Large intestine (tissue), 3 donors: ENCODE data around the gene EXOG. TPM values are rescaled to one million over a fixed set of nuclear protein-coding genes. Genes with fewer than 3 reads are reported as not detected.

Experiments
- DNase-seq, 2 donors: peaks; one replicate each; pipeline versions ENCODE4 v3.0.0 to v3.0.0-alpha.2; 2013
- H3K27ac ChIP-seq: one replicate; pipeline ENCODE4 v1.5.1; 2013; ENCODE audit warnings: low read length
- H3K27me3 ChIP-seq: 2 replicates; pipeline ENCODE4 v1.6.1; 2013; ENCODE audit warnings: low read length; ENCODE audit not compliant: control insufficient read depth, insufficient read depth
- H3K36me3 ChIP-seq: 2 replicates; pipeline ENCODE4 v1.6.1; 2013; ENCODE audit warnings: low read length; ENCODE audit not compliant: control insufficient read depth, insufficient read depth
- H3K4me1 ChIP-seq: one replicate; pipeline ENCODE4 v1.6.1; 2013; ENCODE audit warnings: low read length; ENCODE audit not compliant: control insufficient read depth, insufficient read depth
- H3K4me3 ChIP-seq: one replicate; pipeline ENCODE4 v1.5.1; 2013; ENCODE audit warnings: low read length
- H3K9me3 ChIP-seq: one replicate; pipeline ENCODE4 v1.6.1; 2013; ENCODE audit warnings: mild to moderate bottlenecking, low read depth, low read length, moderate library complexity; ENCODE audit not compliant: control insufficient read depth
- WGBS: methylation state at CpG from one replicate; pipeline ENCODE4 v1.1.5; 2013; ENCODE audit warnings: low lambda C conversion rate; ENCODE audit not compliant: insufficient coverage; 5-methylcytosine and 5-hydroxymethylcytosine counted together
- polyA plus RNA-seq: library from polyadenylated mRNA; unstranded; fragments of 120-200 nt; gene quantifications from one replicate; pipeline ENCODE4 v1.2.1, GENCODE V29; 2013

Gene EXOG
- polyA plus RNA-seq, 1 donor: 10.4 TPM

DNA sequence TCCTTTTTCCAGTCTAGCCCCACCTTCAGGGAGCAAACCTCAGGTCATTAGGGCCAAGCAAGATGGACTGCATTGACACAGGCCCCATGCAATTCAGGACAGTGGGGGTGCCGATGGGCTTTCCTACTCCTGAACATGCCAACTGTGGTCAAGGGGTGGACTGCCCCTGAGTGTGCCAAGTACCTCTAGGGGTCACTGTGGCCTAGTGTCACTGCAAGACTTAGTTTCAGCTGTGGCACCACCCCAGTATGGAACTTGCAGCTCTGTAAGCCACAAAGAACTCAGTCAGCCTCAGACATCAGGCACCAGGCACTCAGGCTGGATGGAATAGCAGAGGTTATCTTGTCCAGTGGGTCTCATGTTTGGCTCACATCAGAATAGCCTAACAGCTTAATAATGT, 32.3 kb downstream of the EXOG start:
- no peak overlapping the region for H3K4me3 ChIP-seq
- H3K9me3 ChIP-seq: no peaks in the 10 kb centered on the region
- no peak for DNase-seq
- H3K36me3 ChIP-seq: peaks cover 25% of the 10 kb centered on the region
- WGBS: no CpG with 5 or more reads among the region's 1 CpG
- H3K27ac ChIP-seq: no peak overlapping the region
- H3K4me1 ChIP-seq: no peaks in the 10 kb centered on the region
- no peaks in the 10 kb centered on the region for H3K27me3 ChIP-seq

DNA sequence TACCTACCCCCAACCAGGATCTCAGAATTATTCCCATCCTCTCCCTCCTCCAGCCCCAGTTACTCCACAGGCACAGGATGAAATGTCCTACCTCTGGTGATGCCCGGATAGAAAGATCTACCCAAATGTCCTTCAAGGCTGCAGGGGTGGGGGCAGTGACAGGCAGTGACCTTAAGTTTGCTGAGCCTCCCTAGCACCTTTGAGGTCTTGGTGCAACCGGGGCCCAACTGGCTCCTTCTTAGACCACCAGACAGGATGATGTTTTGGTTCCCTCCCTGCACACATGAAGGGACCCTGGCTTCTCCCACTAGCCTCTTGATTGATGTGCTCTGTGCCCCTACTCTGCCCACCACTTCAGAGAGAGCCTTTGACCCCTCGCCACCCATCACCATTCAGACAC, 36.4 kb downstream of the EXOG start:
- no peaks in the 10 kb centered on the region for H3K9me3 ChIP-seq
- WGBS: no CpG with 5 or more reads among the region's 3 CpGs
- no peak overlapping the region for H3K27ac ChIP-seq
- DNase-seq: no peak
- no peaks in the 10 kb centered on the region for H3K27me3 ChIP-seq
- H3K4me3 ChIP-seq: no peak overlapping the region
- no peaks in the 10 kb centered on the region for H3K4me1 ChIP-seq
- H3K36me3 ChIP-seq: peaks cover 5% of the 10 kb centered on the region

DNA sequence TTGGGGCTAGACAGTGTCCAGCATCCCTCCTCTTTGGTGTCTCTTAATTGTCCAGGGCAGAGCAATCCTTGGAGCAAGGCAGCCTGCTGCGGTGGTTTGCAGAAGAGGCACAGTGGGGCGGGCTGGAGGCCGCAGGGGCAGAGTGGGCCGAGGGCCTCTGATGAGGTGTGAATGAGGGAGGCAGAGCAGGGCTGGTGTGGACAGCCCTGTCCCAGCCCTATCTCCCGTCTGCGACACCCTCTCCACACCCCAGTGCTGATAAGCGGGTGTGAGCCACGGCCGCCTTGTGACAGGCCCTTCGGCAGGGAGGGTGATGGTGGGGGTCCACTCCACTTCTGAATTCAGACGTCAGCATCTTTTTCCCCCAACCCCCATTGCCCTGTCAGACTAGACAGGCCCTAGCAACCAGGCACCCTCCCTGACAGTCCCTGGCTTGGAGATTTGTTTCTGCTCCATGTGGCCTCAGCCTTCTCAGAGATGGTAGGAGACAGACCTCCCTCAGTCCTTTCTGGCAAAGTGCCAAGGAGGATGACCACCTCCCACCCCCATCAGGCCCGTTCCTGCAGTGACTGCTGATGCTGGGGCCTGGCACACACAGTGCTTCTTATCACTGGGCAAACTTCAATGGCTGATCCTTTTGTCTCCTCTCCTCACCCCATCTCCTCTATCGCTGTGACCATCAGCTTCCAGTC, 37.3 kb downstream of the EXOG start:
- Histone ChIP-seq H3K9me3 (no peaks in the 10 kb centered on the region), H3K27me3 (no peaks in the 10 kb centered on the region), H3K4me3 (no peak overlapping the region), H3K36me3 (no peaks in the 10 kb centered on the region), H3K4me1 (no peaks in the 10 kb centered on the region), H3K27ac (no peak overlapping the region)
- 50% methylated on average over 1 of the region's 13 CpGs for WGBS
- no peak for DNase-seq

DNA sequence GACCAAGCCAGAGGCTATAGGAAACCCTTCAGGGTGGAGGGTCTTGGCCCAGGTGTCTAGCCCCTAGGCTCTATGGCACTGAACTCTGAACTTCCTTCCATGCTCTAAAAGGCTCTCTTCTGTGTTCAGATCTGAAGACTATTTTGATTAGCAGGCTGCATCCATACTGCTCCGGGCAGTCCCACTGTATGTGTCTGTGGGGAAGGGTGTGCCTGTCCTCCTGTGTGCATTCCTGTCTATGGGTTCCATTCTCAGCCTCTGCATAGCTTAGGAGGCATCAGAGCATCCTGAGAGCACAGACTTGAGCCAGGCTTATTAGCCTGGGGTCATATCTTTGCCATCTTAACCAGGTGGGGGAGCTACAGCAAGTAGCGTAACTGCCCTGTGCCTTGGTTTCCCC, 38.0 kb downstream of the EXOG start:
- Histone ChIP-seq H3K27ac (no peak overlapping the region), H3K4me3 (no peak overlapping the region), H3K36me3 (no peaks in the 10 kb centered on the region), H3K4me1 (no peaks in the 10 kb centered on the region), H3K27me3 (no peaks in the 10 kb centered on the region), H3K9me3 (no peaks in the 10 kb centered on the region)
- no peak for DNase-seq
- WGBS: no CpG with 5 or more reads among the region's 2 CpGs

DNA sequence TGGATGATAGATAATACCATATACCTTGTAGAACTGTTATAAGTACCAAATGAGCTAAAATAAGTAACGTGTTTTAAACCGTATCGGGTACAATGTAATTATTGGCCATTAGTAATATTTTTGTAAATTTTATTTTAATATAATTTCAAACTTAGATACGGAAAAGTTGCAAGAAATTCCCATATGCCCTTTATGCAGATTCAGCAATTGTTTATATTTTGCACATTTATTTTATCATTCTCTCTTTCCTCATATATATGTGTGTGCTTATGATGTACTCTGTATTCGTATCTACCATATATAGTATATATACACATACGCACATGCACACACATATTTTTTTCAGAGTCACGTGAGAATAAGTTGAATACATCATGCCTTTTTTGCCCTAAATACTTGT, 38.5 kb downstream of the EXOG start:
- 97% methylated on average over 7 of the region's 7 CpGs for WGBS
- no peaks in the 10 kb centered on the region for H3K27me3 ChIP-seq
- H3K4me1 ChIP-seq: no peaks in the 10 kb centered on the region
- H3K27ac ChIP-seq: no peak overlapping the region
- no peaks in the 10 kb centered on the region for H3K9me3 ChIP-seq
- no peaks in the 10 kb centered on the region for H3K36me3 ChIP-seq
- no peak for DNase-seq
- H3K4me3 ChIP-seq: no peak overlapping the region

DNA sequence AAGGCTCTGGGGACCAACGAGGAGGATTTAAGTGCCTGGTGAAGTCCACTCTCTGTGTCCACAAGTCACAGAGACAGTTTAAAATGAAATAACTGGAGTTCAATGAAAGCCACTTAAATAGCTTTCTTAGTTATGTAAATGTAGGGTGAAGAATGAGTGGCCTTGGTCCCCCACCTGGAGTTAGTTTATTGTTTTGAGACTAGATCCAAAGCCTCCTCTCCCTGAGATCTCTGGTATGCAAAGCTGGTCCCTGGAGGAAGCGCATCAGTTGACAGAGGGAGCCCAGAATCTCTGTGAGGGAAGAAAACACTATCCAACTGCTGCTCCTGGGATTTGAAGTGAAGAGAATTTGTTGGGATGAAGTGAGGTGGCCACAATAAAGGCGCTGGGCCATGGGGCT, 40.5 kb downstream of the EXOG start:
- Histone ChIP-seq H3K4me3 (no peak overlapping the region), H3K9me3 (no peaks in the 10 kb centered on the region), H3K27ac (no peak overlapping the region), H3K27me3 (no peaks in the 10 kb centered on the region), H3K36me3 (no peaks in the 10 kb centered on the region), H3K4me1 (no peaks in the 10 kb centered on the region)
- no CpG with 5 or more reads among the region's 3 CpGs for WGBS
- DNase-seq: no peak

DNA sequence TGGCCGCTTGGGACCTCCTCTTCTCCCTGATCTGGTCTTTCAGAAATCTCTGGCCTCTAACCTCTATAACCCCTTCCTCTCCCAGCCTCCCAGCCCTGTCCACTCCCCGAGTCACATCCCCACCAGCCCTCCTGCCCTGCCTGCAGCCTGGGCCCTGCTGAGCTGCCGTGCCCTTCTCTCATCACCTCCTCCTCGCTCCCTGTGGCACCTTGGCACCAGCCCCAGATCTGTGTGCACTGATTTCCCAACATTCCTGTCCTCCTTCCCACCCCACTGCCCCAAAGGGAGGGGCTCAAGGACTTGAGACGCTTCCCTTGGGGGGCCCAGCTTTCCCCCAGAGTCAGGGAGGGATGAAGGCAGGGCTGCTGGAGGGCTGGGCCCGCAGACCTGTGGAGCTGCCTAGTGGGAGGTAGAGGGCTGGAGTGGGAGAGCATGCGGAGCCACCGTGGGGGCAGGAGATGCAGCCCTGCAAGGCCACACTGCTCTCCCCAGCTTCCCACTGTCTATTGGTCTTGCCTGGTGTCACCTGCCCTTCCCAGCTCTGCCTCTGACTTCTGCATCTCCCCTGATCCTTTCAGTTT, 42.7 kb downstream of the EXOG start:
- no peak overlapping the region for H3K27ac ChIP-seq
- WGBS: no CpG with 5 or more reads among the region's 8 CpGs
- no peaks in the 10 kb centered on the region for H3K36me3 ChIP-seq
- no peaks in the 10 kb centered on the region for H3K27me3 ChIP-seq
- no peaks in the 10 kb centered on the region for H3K4me1 ChIP-seq
- DNase-seq: no peak
- no peaks in the 10 kb centered on the region for H3K9me3 ChIP-seq
- H3K4me3 ChIP-seq: no peak overlapping the region

DNA sequence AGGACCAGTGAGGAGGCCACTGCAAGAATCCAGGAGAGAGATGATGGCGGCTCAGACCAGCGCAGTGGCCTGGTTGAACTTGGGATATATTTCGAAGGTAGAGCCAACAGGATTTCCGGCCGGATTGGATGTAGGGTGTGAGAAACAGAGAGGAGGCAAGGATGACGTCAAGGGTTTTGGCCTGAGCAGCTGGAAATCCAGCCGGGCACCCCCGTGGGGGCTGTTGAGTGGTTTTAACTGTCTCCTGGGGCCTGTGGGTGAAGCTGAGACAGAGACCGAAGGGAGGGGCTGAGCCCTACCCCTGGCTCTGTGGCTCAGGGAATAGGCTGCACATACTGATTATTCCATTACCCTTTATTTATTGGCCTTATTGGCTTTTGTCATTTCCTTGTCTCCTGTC, 45.7 kb downstream of the EXOG start:
- no peak overlapping the region for H3K4me3 ChIP-seq
- DNase-seq: peak in 1 of 2 donors; percentile 8
- no peaks in the 10 kb centered on the region for H3K4me1 ChIP-seq
- no peaks in the 10 kb centered on the region for H3K27me3 ChIP-seq
- H3K9me3 ChIP-seq: no peaks in the 10 kb centered on the region
- H3K27ac ChIP-seq: no peak overlapping the region
- WGBS: no CpG with 5 or more reads among the region's 9 CpGs
- no peaks in the 10 kb centered on the region for H3K36me3 ChIP-seq

DNA sequence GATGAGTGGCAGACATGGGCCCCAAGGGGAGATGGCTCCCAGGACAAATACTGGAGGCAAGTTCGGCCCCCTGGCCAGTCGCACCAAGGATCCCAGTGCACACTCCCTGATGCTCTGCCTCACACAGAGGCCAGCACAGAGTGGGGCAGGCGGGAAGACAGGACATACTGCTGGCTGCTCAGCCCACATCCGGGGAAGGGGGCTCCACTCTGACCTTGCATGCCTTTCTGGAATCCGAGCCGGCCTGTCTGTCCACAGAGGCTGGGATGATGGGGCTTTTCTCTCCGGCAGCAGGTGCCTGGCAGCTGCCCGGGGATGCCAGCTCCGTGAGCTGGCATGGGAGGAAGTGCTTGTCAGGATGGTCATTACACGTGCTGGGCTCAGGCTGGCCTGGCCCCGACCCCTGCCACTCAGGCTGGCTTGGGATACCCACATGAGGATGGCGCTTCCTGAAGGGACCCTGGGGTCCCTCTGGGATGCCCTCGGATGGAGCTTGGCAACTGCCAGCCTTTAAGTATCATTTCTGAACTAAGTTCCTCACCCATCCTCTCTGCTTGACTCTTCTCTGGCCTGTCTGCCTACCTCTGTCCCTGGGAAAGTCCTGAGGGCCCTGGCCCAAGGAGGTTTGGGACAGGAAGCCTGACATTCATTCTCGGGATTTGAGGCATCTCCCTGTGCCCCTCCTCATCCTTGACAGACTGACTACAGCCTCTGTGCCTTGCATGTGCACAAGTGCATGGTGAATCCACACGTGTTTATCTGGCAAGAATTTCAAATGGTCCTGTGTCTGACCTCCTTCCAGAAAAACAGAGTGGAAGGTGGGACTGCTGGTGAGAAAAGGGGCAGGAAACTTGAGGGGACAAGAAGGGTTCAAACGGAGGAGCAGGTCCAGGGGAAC, 46.5 kb downstream of the EXOG start:
- H3K4me1 ChIP-seq: no peaks in the 10 kb centered on the region
- no peak overlapping the region for H3K27ac ChIP-seq
- H3K36me3 ChIP-seq: no peaks in the 10 kb centered on the region
- no peak overlapping the region for H3K4me3 ChIP-seq
- WGBS: no CpG with 5 or more reads among the region's 16 CpGs
- peaks cover under 1% of the 10 kb centered on the region for H3K27me3 ChIP-seq
- peak in 1 of 2 donors; percentile 3 for DNase-seq
- H3K9me3 ChIP-seq: no peaks in the 10 kb centered on the region

DNA sequence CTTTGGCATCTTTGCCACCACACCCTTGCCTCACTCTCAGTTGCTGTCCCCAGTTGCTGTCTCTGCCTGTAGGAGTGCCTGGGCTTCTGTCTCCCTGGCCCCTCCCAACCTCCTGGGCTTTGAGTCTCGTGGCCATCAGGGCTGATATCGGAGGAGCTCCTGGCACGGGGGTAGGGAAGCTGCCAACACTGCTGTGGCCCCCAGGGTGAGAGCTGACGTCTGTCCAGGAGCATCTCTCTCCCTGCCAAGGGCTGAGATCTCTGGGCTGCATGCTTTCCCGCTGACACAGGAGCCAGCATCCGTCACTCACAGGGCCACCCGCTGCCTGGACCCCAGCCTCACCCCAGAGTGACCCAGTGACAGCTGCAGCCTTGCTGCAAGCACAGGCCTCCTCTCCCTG, 47.4 kb downstream of the EXOG start:
- WGBS: no CpG with 5 or more reads among the region's 7 CpGs

More for the DNA sequence above, 47.4 kb downstream of the EXOG start:
- Histone ChIP-seq H3K4me3 (no peak overlapping the region), H3K36me3 (no peaks in the 10 kb centered on the region), H3K9me3 (no peaks in the 10 kb centered on the region), H3K27me3 (peaks cover 2% of the 10 kb centered on the region), H3K4me1 (no peaks in the 10 kb centered on the region), H3K27ac (no peak overlapping the region)
- DNase-seq: no peak
